GM10248 (cell line): ENCODE results near the gene SHROOM3.

Experiments
- CTCF ChIA-PET: fragments of 300-600 bp; sonication (Branson Sonifier 250); formaldehyde crosslinking; extraction: SDS; loops from one replicate; lab custom pipeline; 2021; ENCODE audit warnings: antibody characterized with exemption; lab: Yijun Ruan, JAX
- POLR2A ChIA-PET: fragments of 350-650 bp; sonication (Branson Sonifier 250); formaldehyde crosslinking; extraction: SDS; loops from one replicate; lab custom pipeline; 2020; ENCODE audit warnings: antibody characterized with exemption; lab: Yijun Ruan, JAX
- DNase-seq: peaks from one replicate; pipeline ENCODE4 v3.0.0; 2012; ENCODE audit errors: extremely low spot score
- TF ChIP-seq, protein P1 (sequence below): IDR thresholded peaks from 2 replicates; pipeline ENCODE4 v1.5.1; 2012; ENCODE audit warnings: mild to moderate bottlenecking, low read depth; ENCODE audit errors: extremely low read depth, missing control alignments, control extremely low read depth

SHROOM3 gene

DNA sequence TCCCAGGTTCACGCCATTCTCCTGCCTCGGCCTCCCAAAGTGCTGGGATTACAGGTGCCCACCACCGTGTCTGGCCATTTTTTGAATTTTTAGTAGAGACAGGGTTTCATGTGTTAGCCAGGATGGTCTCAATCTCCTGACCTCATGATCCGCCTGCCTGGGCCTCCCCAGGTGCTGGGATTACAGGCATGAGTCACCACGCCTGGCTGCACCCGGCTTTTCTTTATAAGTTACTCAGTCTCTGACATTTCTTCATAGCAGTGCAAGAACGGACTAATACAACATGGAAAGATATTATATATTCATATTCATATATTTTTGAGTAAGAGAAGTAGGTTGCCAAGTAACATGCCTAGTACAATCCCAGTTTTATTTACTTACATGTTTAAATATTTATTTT lies 22.9 kb downstream of the SHROOM3 start:
- CTCF ChIA-PET = no interaction called here
- no peak for DNase-seq
- TF ChIP-seq, protein P1, sequence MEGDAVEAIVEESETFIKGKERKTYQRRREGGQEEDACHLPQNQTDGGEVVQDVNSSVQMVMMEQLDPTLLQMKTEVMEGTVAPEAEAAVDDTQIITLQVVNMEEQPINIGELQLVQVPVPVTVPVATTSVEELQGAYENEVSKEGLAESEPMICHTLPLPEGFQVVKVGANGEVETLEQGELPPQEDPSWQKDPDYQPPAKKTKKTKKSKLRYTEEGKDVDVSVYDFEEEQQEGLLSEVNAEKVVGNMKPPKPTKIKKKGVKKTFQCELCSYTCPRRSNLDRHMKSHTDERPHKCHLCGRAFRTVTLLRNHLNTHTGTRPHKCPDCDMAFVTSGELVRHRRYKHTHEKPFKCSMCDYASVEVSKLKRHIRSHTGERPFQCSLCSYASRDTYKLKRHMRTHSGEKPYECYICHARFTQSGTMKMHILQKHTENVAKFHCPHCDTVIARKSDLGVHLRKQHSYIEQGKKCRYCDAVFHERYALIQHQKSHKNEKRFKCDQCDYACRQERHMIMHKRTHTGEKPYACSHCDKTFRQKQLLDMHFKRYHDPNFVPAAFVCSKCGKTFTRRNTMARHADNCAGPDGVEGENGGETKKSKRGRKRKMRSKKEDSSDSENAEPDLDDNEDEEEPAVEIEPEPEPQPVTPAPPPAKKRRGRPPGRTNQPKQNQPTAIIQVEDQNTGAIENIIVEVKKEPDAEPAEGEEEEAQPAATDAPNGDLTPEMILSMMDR = no peak
- POLR2A ChIA-PET = no interaction called here

DNA sequence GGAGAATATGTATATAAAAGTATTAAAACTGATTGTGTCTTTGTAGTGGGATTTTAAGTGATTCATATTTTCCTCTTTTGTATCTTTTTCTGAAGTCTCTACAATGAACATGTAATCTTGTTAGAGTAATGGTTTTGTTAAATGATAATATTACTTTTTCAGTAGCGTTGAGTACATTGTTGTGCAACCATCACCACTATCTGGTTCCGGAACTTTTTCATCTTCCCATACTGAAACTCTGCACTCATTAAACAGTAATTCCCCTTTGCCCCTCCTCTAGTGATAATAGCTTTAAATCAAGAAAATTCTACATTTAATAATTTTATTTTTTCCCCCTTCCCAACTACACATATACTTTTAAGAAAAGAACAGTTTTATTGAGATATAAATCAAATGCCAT lies 23.3 kb downstream of the SHROOM3 start:
- TF ChIP-seq, protein P1 = no peak
- ChIA-PET POLR2A (no interaction called here), CTCF (no interaction called here)

DNA sequence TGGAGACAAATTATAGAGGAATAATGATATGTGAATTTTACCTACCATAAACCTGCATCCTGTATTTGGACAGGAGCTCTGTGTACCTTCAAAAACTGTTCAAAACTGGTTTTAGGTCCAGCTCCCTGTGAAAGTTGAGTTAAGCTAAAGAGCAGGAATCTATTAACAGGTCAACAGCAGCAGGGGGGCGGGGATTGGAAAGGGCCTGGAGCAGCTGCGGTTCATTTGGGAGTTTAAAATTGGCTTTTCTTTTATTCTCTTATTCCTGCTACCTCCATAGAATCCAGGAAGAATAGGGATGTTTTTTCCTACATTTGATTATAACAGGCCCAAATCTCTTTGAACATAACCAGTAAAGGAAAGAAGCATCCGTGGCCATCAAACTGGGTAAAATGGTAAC lies 23.8 kb downstream of the SHROOM3 start:
- ChIA-PET CTCF (interaction anchor here (1.3 kb wide), 1 partner anchor 24 kb away, joined by 3 read pairs; the partner anchor contains the start of gene SHROOM3), POLR2A (no interaction called here)
- DNase-seq = no peak
- TF ChIP-seq, protein P1 = no peak

More for the DNA sequence above, 23.3 kb downstream of the SHROOM3 start:
- DNase-seq = no peak

DNA sequence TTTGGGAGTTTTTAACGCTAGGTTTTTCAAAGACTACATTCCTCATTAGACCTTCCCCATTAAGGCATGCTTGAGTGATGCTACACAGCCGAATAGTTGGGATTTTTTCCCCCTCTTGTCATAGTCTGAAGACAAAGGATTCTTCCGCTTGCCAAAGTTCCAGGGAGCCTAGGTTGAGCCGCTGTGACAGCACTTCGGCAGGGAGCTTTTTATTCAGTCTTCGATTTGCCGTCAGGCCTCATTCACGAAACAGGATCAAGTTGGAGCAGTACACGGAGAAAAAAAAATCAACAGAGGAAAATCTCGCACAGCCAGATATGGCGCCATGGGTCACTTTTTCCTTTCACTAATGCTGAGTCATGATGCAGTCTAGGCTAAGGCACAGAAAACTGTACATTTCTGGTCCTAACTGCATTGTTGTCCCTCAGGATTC lies 24.3 kb downstream of the SHROOM3 start:
- POLR2A ChIA-PET = no interaction called here
- DNase-seq = no peak
- CTCF ChIA-PET = interaction anchor here (1.3 kb wide), 1 partner anchor 24 kb away, joined by 3 read pairs; the partner anchor contains the start of gene SHROOM3
- TF ChIP-seq, protein P1 = no peak

DNA sequence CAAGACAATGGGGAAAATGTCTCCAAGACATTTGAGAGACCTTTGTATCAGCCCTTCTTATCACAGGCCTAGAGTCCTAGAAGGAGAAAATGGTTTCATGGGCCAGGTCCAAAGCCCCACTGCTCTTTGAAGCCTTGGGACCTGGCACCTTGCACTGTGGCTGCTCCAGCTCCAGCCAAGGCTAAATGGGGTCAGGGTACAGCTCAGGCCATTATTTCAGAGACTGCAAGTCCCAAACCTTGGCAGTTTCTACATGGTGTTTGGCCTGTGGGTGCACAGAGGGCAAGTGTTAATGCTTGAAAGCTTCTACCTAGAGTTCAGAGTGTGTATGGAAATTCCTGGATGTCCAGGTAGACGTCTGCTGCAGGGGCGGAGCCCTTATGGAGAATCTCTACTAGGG lies 28.5 kb downstream of the SHROOM3 start:
- TF ChIP-seq, protein P1 = no peak
- POLR2A ChIA-PET = no interaction called here
- no peak for DNase-seq
- CTCF ChIA-PET = interaction anchor here (1.2 to 1.3 kb wide), 2 partner anchors 11 to 38 kb away, joined by 3 read pairs; no protein-coding TSS in a partner anchor

DNA sequence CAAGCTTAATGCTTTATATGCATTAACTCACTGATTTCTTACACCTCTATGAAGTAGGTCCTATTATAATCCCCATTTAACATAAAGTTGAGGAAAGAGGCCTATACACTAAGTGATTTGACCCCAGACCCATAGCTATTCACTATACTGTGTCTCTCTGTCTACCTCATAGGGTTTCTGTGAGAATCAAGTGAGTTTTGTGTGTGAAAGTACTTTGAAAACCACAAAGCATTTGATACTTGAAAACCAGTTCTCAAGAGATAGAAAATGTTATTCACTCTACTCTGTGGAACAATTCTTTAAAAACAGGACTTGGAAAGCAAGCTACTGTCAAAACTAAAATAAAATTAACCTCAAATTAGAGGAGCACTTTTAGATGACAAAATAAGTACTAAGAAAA lies 35.0 kb downstream of the SHROOM3 start:
- CTCF ChIA-PET = interaction anchor here (0.9 to 2.1 kb wide), 7 partner anchors 9 to 1131 kb away, joined by 3 to 9 read pairs (median 4); no protein-coding TSS in a partner anchor
- TF ChIP-seq, protein P1 = no peak
- DNase-seq = no peak
- POLR2A ChIA-PET = no interaction called here
